Activated T-cell treated with anti-CD3 and anti-CD28 coated beads, Interleukin-2, amount 50 U/mL, for 4 hours (primary cell): ENCODE measurements around the gene CTNND2. TPM values are rescaled to one million over a fixed set of nuclear protein-coding genes. Genes with fewer than 3 reads are reported as not detected.

Experiments
- ATAC-seq, 2 donors: fragments of 200-7000 bp; cut with Tn5 transposase; one replicate each; pipeline ENCODE4 v1.10.0; 2021
- DNase-seq: peaks from one replicate; pipeline ENCODE4 v3.0.0-alpha.2; 2020
- H3K27me3 Mint-ChIP-seq: one replicate; pipeline ENCODE4 v1.8.0; 2021; ENCODE audit warnings: low read depth, mixed read lengths
- H3K36me3 Mint-ChIP-seq: one replicate; pipeline ENCODE4 v1.8.0; 2022; ENCODE audit warnings: mixed read lengths; ENCODE audit not compliant: insufficient read depth
- H3K4me1 Mint-ChIP-seq: one replicate; pipeline ENCODE4 v1.8.0; 2021; ENCODE audit warnings: low read depth, mixed read lengths
- H3K4me3 Mint-ChIP-seq: one replicate; pipeline ENCODE4 v1.8.0; 2021; ENCODE audit warnings: mild to moderate bottlenecking, moderate library complexity, mixed read lengths
- H3K9me3 Mint-ChIP-seq: one replicate; pipeline ENCODE4 v1.8.0; 2021; ENCODE audit warnings: mixed read lengths
- total RNA-seq, 3 donors: library from RNA; stranded (reverse); gene quantifications; one replicate each; pipeline ENCODE4 v1.2.1, GENCODE V29; 2021

Gene CTNND2
- total RNA-seq, 3 donors from 2014 or later: not detected

GRCh38 chr5:10985091-10985720 is 919.0 kb downstream of the CTNND2 start:
- no peak overlapping the region for H3K4me3 Mint-ChIP-seq
- H3K9me3 Mint-ChIP-seq: no peaks in the 10 kb centered on the region
- no peaks in the 10 kb centered on the region for H3K36me3 Mint-ChIP-seq
- ATAC-seq (no peak), DNase-seq (no peak)
- H3K4me1 Mint-ChIP-seq: peaks cover 8% of the 10 kb centered on the region
- H3K27me3 Mint-ChIP-seq: peaks cover 18% of the 10 kb centered on the region

DNA sequence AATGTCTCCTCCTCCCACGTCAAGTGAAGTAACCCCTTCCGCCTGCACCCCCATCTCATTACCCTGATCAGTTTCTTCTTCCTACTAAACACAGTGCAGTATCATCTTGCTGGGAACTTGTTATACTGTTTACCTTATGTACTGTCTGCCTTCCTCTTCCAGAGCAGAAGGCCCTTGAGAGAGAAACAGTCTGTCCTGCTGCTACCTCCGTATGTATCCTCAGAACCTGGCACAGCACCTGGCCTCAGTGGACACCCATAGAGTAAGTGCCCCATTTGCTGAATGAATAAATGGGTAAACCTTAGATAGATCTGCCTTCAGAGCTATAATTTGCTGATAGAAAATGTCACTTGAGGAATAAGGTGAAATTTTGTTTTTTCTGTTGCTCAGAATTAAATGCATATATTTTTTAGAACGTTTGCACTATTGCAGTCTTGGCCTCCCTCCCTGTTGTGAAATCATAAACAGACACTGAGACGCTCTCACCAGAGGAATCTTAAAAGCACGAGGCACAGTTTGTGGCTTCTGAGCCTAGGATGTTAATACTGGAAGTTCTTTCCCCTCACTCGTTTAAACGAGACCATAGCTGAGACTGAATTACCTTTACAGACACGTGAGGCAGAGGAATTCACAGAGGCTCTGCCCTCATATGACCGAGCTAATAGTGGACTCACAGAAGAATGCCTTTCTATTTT is 920.1 kb downstream of the CTNND2 start:
- no peaks in the 10 kb centered on the region for H3K36me3 Mint-ChIP-seq
- H3K9me3 Mint-ChIP-seq: no peaks in the 10 kb centered on the region
- no peak overlapping the region for H3K4me3 Mint-ChIP-seq
- H3K27me3 Mint-ChIP-seq: peaks cover 18% of the 10 kb centered on the region
- ATAC-seq (no peak), DNase-seq (no peak)
- H3K4me1 Mint-ChIP-seq: peaks cover 8% of the 10 kb centered on the region

DNA sequence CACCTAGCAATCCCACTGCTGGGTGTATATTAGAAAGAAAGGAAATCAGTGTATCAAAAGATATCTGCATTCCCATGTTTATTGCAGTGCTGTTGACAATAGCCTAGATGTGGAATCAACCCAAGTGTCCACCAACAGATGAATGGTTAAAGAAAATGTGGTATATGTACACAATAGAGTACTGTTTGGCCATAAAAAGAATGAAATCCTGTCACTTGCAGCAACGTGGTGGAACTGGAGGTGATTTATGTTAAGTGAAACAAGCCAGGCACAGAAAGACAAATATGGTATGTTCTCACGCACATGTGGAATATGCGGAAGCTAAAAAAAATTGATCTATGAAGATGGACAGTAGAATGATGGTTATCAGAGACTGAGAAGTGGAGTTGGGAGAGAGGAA is 921.6 kb downstream of the CTNND2 start:
- no peak for ATAC-seq
- Mint-ChIP-seq H3K4me3 (no peak overlapping the region), H3K4me1 (no peaks in the 10 kb centered on the region), H3K9me3 (no peaks in the 10 kb centered on the region), H3K36me3 (no peaks in the 10 kb centered on the region), H3K27me3 (peaks cover 10% of the 10 kb centered on the region)
- no peak for DNase-seq

GRCh38 chr5:10981932-10982331 is 922.3 kb downstream of the CTNND2 start:
- no peak for ATAC-seq
- Mint-ChIP-seq H3K27me3 (peaks cover 7% of the 10 kb centered on the region), H3K4me1 (no peaks in the 10 kb centered on the region), H3K36me3 (no peaks in the 10 kb centered on the region), H3K4me3 (no peak overlapping the region), H3K9me3 (no peaks in the 10 kb centered on the region)
- no peak for DNase-seq

DNA sequence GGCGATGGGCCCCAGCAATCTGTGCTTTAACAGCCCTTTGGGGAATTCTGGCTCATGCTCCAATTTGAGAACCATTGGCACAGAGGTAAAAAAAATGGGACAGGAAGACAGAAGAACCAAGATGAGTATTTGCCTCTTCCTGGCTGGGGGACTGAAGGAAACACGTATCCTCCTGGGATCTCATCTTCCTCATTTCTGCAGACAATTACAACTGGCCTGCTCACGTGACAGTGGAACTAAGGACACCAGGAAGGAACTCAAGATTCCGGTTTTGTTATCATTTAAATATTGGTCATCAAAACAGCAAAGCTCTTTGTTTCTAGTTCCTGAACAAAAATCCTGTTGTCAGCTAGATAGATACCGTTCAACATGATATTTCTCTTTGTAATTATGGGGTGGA is 927.2 kb downstream of the CTNND2 start:
- H3K36me3 Mint-ChIP-seq: no peaks in the 10 kb centered on the region
- H3K4me1 Mint-ChIP-seq: no peaks in the 10 kb centered on the region
- ATAC-seq (no peak), DNase-seq (no peak)
- H3K27me3 Mint-ChIP-seq: peaks cover 2% of the 10 kb centered on the region
- H3K9me3 Mint-ChIP-seq: no peaks in the 10 kb centered on the region
- H3K4me3 Mint-ChIP-seq: no peak overlapping the region

GRCh38 chr5:10975945-10976344 is 928.3 kb downstream of the CTNND2 start:
- no peak overlapping the region for H3K4me3 Mint-ChIP-seq
- H3K27me3 Mint-ChIP-seq: peaks cover 2% of the 10 kb centered on the region
- DNase-seq: no peak
- H3K36me3 Mint-ChIP-seq: no peaks in the 10 kb centered on the region
- no peak for ATAC-seq
- no peaks in the 10 kb centered on the region for H3K9me3 Mint-ChIP-seq
- no peaks in the 10 kb centered on the region for H3K4me1 Mint-ChIP-seq

GRCh38 chr5:10974850-10975249 is 929.4 kb downstream of the CTNND2 start:
- ATAC-seq (no peak), DNase-seq (no peak)
- H3K4me3 Mint-ChIP-seq: no peak overlapping the region
- no peaks in the 10 kb centered on the region for H3K9me3 Mint-ChIP-seq
- peaks cover 2% of the 10 kb centered on the region for H3K27me3 Mint-ChIP-seq
- H3K36me3 Mint-ChIP-seq: no peaks in the 10 kb centered on the region
- H3K4me1 Mint-ChIP-seq: no peaks in the 10 kb centered on the region

- H3K27me3 Mint-ChIP-seq: peaks cover 2% of the 10 kb centered on the region
- no peaks in the 10 kb centered on the region for H3K36me3 Mint-ChIP-seq
- no peaks in the 10 kb centered on the region for H3K9me3 Mint-ChIP-seq
- ATAC-seq: no peak
- H3K4me1 Mint-ChIP-seq: no peaks in the 10 kb centered on the region
- no peak for DNase-seq
- H3K4me3 Mint-ChIP-seq: no peak overlapping the region
Measured at GRCh38 chr5:10973316-10973715, 930.9 kb downstream of the CTNND2 start.

GRCh38 chr5:10969684-10970180 is 934.5 kb downstream of the CTNND2 start:
- no peaks in the 10 kb centered on the region for H3K4me1 Mint-ChIP-seq
- peaks cover 2% of the 10 kb centered on the region for H3K27me3 Mint-ChIP-seq
- no peak for DNase-seq
- H3K9me3 Mint-ChIP-seq: no peaks in the 10 kb centered on the region
- H3K4me3 Mint-ChIP-seq: no peak overlapping the region
- no peaks in the 10 kb centered on the region for H3K36me3 Mint-ChIP-seq
- ATAC-seq: no peak

DNA sequence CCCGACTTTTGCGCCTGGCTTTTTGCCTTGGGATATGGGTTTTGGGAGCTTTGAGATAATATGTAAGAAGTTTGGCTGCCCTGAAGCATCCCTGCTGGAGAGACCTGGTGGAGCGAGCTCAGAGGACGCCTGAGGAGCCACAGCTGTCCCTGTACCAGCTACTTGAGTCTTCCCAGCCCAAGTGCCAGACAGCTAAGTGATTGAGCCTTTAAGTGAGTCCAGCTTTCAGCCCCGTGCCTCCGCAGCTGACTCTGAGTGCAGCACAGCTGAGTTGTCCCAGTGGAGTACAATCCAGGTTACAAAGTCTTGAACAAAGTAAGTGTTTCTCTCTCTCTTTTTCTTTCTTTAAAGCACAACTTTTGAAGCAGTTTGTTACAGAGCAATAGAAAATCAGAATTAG is 939.4 kb downstream of the CTNND2 start:
- no peaks in the 10 kb centered on the region for H3K27me3 Mint-ChIP-seq
- no peak for ATAC-seq
- no peak overlapping the region for H3K4me3 Mint-ChIP-seq
- H3K4me1 Mint-ChIP-seq: peaks cover 12% of the 10 kb centered on the region
- peaks cover 2% of the 10 kb centered on the region for H3K9me3 Mint-ChIP-seq
- DNase-seq: no peak
- no peaks in the 10 kb centered on the region for H3K36me3 Mint-ChIP-seq

DNA sequence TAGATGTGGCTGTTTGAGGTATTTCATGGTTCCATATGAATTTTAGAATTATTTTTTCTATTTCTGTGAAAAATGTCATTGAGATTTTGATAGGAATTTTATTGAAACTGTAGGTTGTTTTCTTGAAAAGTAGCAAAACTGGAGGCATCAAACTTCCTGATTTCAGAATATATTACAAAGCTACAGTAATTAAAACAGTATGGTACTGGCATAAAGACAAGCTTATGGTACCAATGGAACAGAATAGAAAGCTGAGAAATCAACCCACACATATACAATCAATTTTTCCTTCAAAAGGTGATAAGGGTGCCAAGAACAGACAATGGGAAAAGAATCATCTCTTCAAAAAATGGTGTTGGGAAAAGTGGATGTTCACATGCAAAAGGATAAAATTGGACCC is 945.5 kb downstream of the CTNND2 start:
- peaks cover 10% of the 10 kb centered on the region for H3K9me3 Mint-ChIP-seq
- H3K4me3 Mint-ChIP-seq: no peak overlapping the region

DNA sequence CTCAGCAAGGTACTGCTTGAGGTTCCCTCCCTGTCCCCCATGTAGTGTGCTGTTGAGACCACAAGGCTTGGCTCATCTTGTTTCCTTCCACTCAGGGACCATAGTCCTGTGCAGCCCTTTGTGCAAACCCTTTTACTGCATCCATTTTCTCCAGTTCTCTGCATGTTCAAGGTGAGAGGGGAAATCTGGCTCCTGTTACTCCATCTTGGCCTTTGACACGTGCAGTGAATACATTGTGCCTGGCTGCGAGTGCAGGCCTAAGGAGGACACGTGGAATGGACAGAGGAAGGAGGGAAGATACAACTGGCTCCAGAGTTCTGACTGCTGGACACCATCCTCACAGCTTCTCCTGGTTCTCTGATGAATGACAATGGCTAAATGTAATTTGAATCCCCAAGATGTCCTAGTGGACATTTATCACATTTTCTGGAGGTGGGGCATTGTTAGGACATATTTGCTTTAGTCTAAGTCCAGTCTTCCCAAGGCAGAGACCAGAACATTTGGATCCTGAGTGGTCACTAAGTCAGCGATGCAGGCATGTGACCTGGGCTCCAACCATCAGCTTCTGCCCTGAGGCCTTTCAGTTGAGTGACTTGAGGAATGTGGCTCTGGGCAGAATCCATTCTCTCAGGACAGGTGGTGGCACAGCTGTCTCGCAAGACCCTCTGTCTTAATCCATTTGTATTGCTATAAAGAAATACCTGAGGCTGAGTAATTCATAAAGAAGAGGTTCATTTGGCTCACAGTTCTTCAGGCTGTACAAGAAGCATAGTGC is 954.2 kb downstream of the CTNND2 start:
- no peak for ATAC-seq
- DNase-seq: no peak
- Mint-ChIP-seq H3K4me3 (no peak overlapping the region), H3K36me3 (no peaks in the 10 kb centered on the region), H3K27me3 (no peaks in the 10 kb centered on the region), H3K9me3 (no peaks in the 10 kb centered on the region), H3K4me1 (no peaks in the 10 kb centered on the region)

More for the DNA sequence above, 945.5 kb downstream of the CTNND2 start:
- no peaks in the 10 kb centered on the region for H3K27me3 Mint-ChIP-seq
- no peaks in the 10 kb centered on the region for H3K36me3 Mint-ChIP-seq
- DNase-seq (no peak), ATAC-seq (no peak)
- peaks cover 12% of the 10 kb centered on the region for H3K4me1 Mint-ChIP-seq

DNA sequence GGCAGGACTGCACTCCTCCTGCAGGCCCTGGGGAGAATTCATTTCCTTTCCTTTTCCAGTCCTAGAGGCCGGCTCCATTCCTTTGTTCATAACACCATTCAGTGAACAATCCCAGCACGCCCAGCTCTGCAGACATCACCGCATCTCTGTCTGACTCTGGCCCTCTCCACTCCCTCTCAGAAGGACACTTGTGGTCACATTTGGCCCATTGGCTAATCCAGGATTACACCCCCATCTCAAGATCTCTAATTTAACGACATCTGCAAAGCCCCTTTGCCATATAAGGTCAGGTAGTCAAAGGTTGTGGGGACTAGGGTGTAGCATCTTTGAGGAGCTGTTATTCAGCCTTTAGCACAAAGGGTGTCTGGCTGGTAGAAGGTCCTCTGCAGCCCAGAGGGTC is 958.2 kb downstream of the CTNND2 start:
- Mint-ChIP-seq H3K4me1 (no peaks in the 10 kb centered on the region), H3K4me3 (no peak overlapping the region), H3K36me3 (no peaks in the 10 kb centered on the region), H3K27me3 (no peaks in the 10 kb centered on the region), H3K9me3 (no peaks in the 10 kb centered on the region)
- DNase-seq (no peak), ATAC-seq (no peak)

GRCh38 chr5:10941900-10942299 is 962.3 kb downstream of the CTNND2 start:
- no peaks in the 10 kb centered on the region for H3K9me3 Mint-ChIP-seq
- ATAC-seq (no peak), DNase-seq (no peak)
- no peaks in the 10 kb centered on the region for H3K36me3 Mint-ChIP-seq
- no peaks in the 10 kb centered on the region for H3K4me1 Mint-ChIP-seq
- no peaks in the 10 kb centered on the region for H3K27me3 Mint-ChIP-seq
- no peak overlapping the region for H3K4me3 Mint-ChIP-seq
